ENCODE measurements around the gene RAB6A.
A peak's percentile ranks its signal among the peaks of the same experiment; 100 is the strongest.

The RAB6A gene

GRCh38 chr11:73664877-73665276 lies 96.0 kb downstream of the RAB6A start:
- Mint-ChIP-seq H3K36me3 (ENCODE audit: low read depth) (peaks cover 7% of the 10 kb centered on the region), H3K9me3 (no peaks in the 10 kb centered on the region), H3K4me3 (no peak overlapping the region), H3K4me1 (ENCODE audit: low read depth) (peaks cover 33% of the 10 kb centered on the region), H3K27me3 (peaks cover 20% of the 10 kb centered on the region), H3K27ac (no peak overlapping the region)
- intact Hi-C loops (cut with micrococcal nuclease) = loop anchor here (5.0 kb wide), 1 partner anchor 188 kb away; no protein-coding TSS in a partner anchor

GRCh38 chr11:73663604-73664495 lies 97.0 kb downstream of the RAB6A start:
- Mint-ChIP-seq H3K27ac (no peak overlapping the region), H3K9me3 (no peaks in the 10 kb centered on the region), H3K36me3 (ENCODE audit: low read depth) (peaks cover 1% of the 10 kb centered on the region), H3K4me3 (no peak overlapping the region), H3K27me3 (peaks cover 22% of the 10 kb centered on the region), H3K4me1 (ENCODE audit: low read depth) (peaks cover 33% of the 10 kb centered on the region)
- intact Hi-C loops (cut with micrococcal nuclease) = loop anchor here (5.0 kb wide), 1 partner anchor 187 kb away; no protein-coding TSS in a partner anchor

GRCh38 chr11:73662445-73663157 lies 98.3 kb downstream of the RAB6A start:
- Mint-ChIP-seq H3K4me3 (no peak overlapping the region), H3K9me3 (no peaks in the 10 kb centered on the region), H3K36me3 (ENCODE audit: low read depth) (no peaks in the 10 kb centered on the region), H3K27me3 (peaks cover 22% of the 10 kb centered on the region), H3K4me1 (ENCODE audit: low read depth) (peaks cover 33% of the 10 kb centered on the region), H3K27ac (no peak overlapping the region)
- intact Hi-C loops (cut with micrococcal nuclease) = loop anchor here (5.0 kb wide), 1 partner anchor 185 kb away; no protein-coding TSS in a partner anchor

GRCh38 chr11:73661035-73661628 lies 99.7 kb downstream of the RAB6A start:
- Mint-ChIP-seq H3K9me3 (no peaks in the 10 kb centered on the region), H3K4me3 (peak overlapping the region; percentile 59), H3K27me3 (peaks cover 22% of the 10 kb centered on the region), H3K4me1 (ENCODE audit: low read depth) (peaks cover 26% of the 10 kb centered on the region), H3K27ac (peak overlapping the region; percentile 14), H3K36me3 (ENCODE audit: low read depth) (no peaks in the 10 kb centered on the region)
- intact Hi-C loops (cut with micrococcal nuclease) = loop anchor here (1.0 to 5.0 kb wide), 4 partner anchors 36 to 310 kb away; no protein-coding TSS in a partner anchor

- intact Hi-C loops (cut with micrococcal nuclease) = loop anchor here (1.0 to 5.0 kb wide), 4 partner anchors 35 to 310 kb away; no protein-coding TSS in a partner anchor
- peaks cover 26% of the 10 kb centered on the region for H3K4me1 Mint-ChIP-seq (ENCODE audit: low read depth)
- peak overlapping the region; percentile 41 for H3K4me3 Mint-ChIP-seq
- peak overlapping the region; percentile 14 for H3K27ac Mint-ChIP-seq
- no peaks in the 10 kb centered on the region for H3K36me3 Mint-ChIP-seq (ENCODE audit: low read depth)
- H3K27me3 Mint-ChIP-seq = peaks cover 22% of the 10 kb centered on the region
- H3K9me3 Mint-ChIP-seq = no peaks in the 10 kb centered on the region
These were observed 100.3 kb downstream of the RAB6A start for GRCh38 chr11:73660497-73661034.

- H3K27ac Mint-ChIP-seq = no peak overlapping the region
- H3K27me3 Mint-ChIP-seq = peaks cover 22% of the 10 kb centered on the region
- H3K4me3 Mint-ChIP-seq = no peak overlapping the region
- no peaks in the 10 kb centered on the region for H3K9me3 Mint-ChIP-seq
- peaks cover 26% of the 10 kb centered on the region for H3K4me1 Mint-ChIP-seq (ENCODE audit: low read depth)
- H3K36me3 Mint-ChIP-seq (ENCODE audit: low read depth) = no peaks in the 10 kb centered on the region
- intact Hi-C loops (cut with micrococcal nuclease) = loop anchor here (2.0 to 5.0 kb wide), 2 partner anchors 183 to 309 kb away; no protein-coding TSS in a partner anchor
These were observed 100.9 kb downstream of the RAB6A start for GRCh38 chr11:73659961-73660360.

GRCh38 chr11:73656985-73657384 lies 103.9 kb downstream of the RAB6A start:
- H3K4me1 Mint-ChIP-seq (ENCODE audit: low read depth) = peaks cover 12% of the 10 kb centered on the region
- intact Hi-C loops (cut with micrococcal nuclease) = no loop called here
- no peak overlapping the region for H3K27ac Mint-ChIP-seq
- no peaks in the 10 kb centered on the region for H3K36me3 Mint-ChIP-seq (ENCODE audit: low read depth)
- no peaks in the 10 kb centered on the region for H3K9me3 Mint-ChIP-seq
- no peak overlapping the region for H3K4me3 Mint-ChIP-seq
- H3K27me3 Mint-ChIP-seq = peaks cover 20% of the 10 kb centered on the region

- H3K4me3 Mint-ChIP-seq = no peak overlapping the region
These were observed 105.2 kb downstream of the RAB6A start for GRCh38 chr11:73655686-73656085.

GRCh38 chr11:73654482-73655021 lies 106.3 kb downstream of the RAB6A start:
- H3K9me3 Mint-ChIP-seq = no peaks in the 10 kb centered on the region
- no peaks in the 10 kb centered on the region for H3K36me3 Mint-ChIP-seq (ENCODE audit: low read depth)
- H3K27ac Mint-ChIP-seq = no peak overlapping the region
- intact Hi-C loops (cut with micrococcal nuclease) = no loop called here
- no peak overlapping the region for H3K4me3 Mint-ChIP-seq
- H3K27me3 Mint-ChIP-seq = peaks cover 11% of the 10 kb centered on the region
- no peaks in the 10 kb centered on the region for H3K4me1 Mint-ChIP-seq (ENCODE audit: low read depth)

More at GRCh38 chr11:73655686-73656085, 105.2 kb downstream of the RAB6A start:
- Mint-ChIP-seq H3K27me3 (peaks cover 10% of the 10 kb centered on the region), H3K9me3 (no peaks in the 10 kb centered on the region), H3K36me3 (ENCODE audit: low read depth) (no peaks in the 10 kb centered on the region), H3K27ac (no peak overlapping the region), H3K4me1 (ENCODE audit: low read depth) (peaks cover 2% of the 10 kb centered on the region)
- intact Hi-C loops (cut with micrococcal nuclease) = no loop called here

- Mint-ChIP-seq H3K4me1 (ENCODE audit: low read depth) (no peaks in the 10 kb centered on the region), H3K27me3 (peaks cover 15% of the 10 kb centered on the region), H3K36me3 (ENCODE audit: low read depth) (no peaks in the 10 kb centered on the region), H3K9me3 (no peaks in the 10 kb centered on the region), H3K4me3 (no peak overlapping the region), H3K27ac (no peak overlapping the region)
- intact Hi-C loops (cut with micrococcal nuclease) = no loop called here
These were observed 106.9 kb downstream of the RAB6A start for GRCh38 chr11:73653996-73654395.

GRCh38 chr11:73652856-73653559 lies 107.9 kb downstream of the RAB6A start:
- Mint-ChIP-seq H3K9me3 (no peaks in the 10 kb centered on the region), H3K4me1 (ENCODE audit: low read depth) (peaks cover under 1% of the 10 kb centered on the region), H3K36me3 (ENCODE audit: low read depth) (no peaks in the 10 kb centered on the region), H3K27ac (no peak overlapping the region), H3K27me3 (peaks cover 15% of the 10 kb centered on the region), H3K4me3 (no peak overlapping the region)
- intact Hi-C loops (cut with micrococcal nuclease) = no loop called here

GRCh38 chr11:73652046-73652730 lies 108.7 kb downstream of the RAB6A start:
- Mint-ChIP-seq H3K36me3 (ENCODE audit: low read depth) (no peaks in the 10 kb centered on the region), H3K9me3 (no peaks in the 10 kb centered on the region), H3K27ac (no peak overlapping the region), H3K4me1 (ENCODE audit: low read depth) (peaks cover 9% of the 10 kb centered on the region), H3K4me3 (no peak overlapping the region), H3K27me3 (peaks cover 18% of the 10 kb centered on the region)
- intact Hi-C loops (cut with micrococcal nuclease) = no loop called here
